Parathyroid adenoma (tissue), 2 donors: Measurements from ENCODE around the gene SVOP.
A peak's percentile ranks its signal among the peaks of the same experiment; 100 is the strongest.

Source experiments
- H2AFZ ChIP-seq: fragments of 300-600 bp; sonication (generic); one replicate; pipeline ENCODE4 v1.7.0; 2017; ENCODE audit warnings: antibody characterized with exemption, mild to moderate bottlenecking
- H3K27ac ChIP-seq: fragments of 300-600 bp; sonication (generic); one replicate; pipeline ENCODE4 v1.7.0; 2017
- H3K27me3 ChIP-seq: fragments of 300-600 bp; sonication (generic); one replicate; pipeline ENCODE4 v1.7.0; 2017; ENCODE audit warnings: low read length; ENCODE audit not compliant: control insufficient read depth, insufficient read depth
- H3K36me3 ChIP-seq: fragments of 300-600 bp; sonication (generic); one replicate; pipeline ENCODE4 v1.7.0; 2017; ENCODE audit warnings: low read length; ENCODE audit not compliant: control insufficient read depth, insufficient read depth
- H3K4me1 ChIP-seq: fragments of 300-600 bp; sonication (generic); one replicate; pipeline ENCODE4 v1.7.0; 2017; ENCODE audit warnings: control low read depth
- H3K4me2 ChIP-seq: fragments of 300-600 bp; sonication (generic); one replicate; pipeline ENCODE4 v1.7.0; 2017; ENCODE audit warnings: low read length
- H3K4me3 ChIP-seq: fragments of 300-600 bp; sonication (generic); one replicate; pipeline ENCODE4 v1.7.0; 2017; ENCODE audit warnings: low read depth, low read length
- H3K79me2 ChIP-seq: fragments of 300-600 bp; sonication (generic); one replicate; pipeline ENCODE4 v1.7.0; 2017; ENCODE audit warnings: control low read depth
- H3K9ac ChIP-seq: fragments of 300-600 bp; sonication (generic); one replicate; pipeline ENCODE4 v1.7.0; 2017; ENCODE audit warnings: mild to moderate bottlenecking
- H3K9me3 ChIP-seq: fragments of 300-600 bp; sonication (generic); one replicate; pipeline ENCODE4 v1.7.0; 2017; ENCODE audit warnings: low read length; ENCODE audit not compliant: control insufficient read depth
- TF ChIP-seq, protein P1 (sequence below): fragments of 300-600 bp; sonication (generic); IDR thresholded peaks from one replicate; pipeline ENCODE4 v1.7.0; 2017; ENCODE audit warnings: antibody characterized with exemption, mild to moderate bottlenecking
- donor health status: primary hyperparathyroidism.

SVOP gene

DNA sequence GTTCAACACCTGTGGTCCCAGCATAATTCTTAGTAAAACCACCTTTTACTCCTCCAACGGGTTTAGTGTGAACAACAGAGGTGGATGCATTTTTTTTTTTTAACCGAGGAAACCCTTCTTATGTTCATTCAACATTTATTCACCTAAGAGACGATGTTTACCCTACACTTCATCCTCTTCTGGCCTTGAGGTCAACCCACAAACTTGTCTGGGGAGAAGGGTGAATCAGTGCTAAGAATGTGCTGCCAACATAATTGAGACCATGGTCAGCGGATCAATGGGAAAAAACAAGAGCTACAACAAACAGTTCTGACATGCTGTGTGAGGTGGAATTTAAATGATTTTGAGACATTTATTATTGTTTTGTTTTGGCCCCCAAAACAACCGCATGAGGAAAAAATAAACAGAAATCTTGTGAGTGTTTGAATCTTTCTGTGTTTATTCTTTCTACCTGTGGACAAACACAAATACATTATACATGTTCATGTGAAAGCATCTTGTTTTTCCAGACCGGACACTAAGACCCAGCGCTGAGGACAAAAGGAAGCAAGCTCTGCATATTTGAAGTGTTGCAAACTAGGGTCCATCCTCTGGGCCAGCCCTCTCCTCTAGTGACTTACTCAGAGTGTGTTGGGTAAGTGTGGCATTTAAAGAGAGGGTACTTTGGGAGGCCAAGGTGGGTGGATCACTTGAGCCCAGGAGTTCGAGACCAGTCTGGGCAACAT is 26.4 kb upstream of the SVOP start:
- Histone ChIP-seq H3K4me1 (no peaks in the 10 kb centered on the region), H3K9me3 (no peaks in the 10 kb centered on the region), H3K4me3 (no peak overlapping the region), H3K36me3 (no peaks in the 10 kb centered on the region), H2AFZ (no peak overlapping the region), H3K4me2 (no peak overlapping the region), H3K79me2 (no peaks in the 10 kb centered on the region), H3K9ac (no peak overlapping the region), H3K27ac (no peak overlapping the region), H3K27me3 (no peaks in the 10 kb centered on the region)
- TF ChIP-seq, protein P1, sequence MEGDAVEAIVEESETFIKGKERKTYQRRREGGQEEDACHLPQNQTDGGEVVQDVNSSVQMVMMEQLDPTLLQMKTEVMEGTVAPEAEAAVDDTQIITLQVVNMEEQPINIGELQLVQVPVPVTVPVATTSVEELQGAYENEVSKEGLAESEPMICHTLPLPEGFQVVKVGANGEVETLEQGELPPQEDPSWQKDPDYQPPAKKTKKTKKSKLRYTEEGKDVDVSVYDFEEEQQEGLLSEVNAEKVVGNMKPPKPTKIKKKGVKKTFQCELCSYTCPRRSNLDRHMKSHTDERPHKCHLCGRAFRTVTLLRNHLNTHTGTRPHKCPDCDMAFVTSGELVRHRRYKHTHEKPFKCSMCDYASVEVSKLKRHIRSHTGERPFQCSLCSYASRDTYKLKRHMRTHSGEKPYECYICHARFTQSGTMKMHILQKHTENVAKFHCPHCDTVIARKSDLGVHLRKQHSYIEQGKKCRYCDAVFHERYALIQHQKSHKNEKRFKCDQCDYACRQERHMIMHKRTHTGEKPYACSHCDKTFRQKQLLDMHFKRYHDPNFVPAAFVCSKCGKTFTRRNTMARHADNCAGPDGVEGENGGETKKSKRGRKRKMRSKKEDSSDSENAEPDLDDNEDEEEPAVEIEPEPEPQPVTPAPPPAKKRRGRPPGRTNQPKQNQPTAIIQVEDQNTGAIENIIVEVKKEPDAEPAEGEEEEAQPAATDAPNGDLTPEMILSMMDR = no peak

DNA sequence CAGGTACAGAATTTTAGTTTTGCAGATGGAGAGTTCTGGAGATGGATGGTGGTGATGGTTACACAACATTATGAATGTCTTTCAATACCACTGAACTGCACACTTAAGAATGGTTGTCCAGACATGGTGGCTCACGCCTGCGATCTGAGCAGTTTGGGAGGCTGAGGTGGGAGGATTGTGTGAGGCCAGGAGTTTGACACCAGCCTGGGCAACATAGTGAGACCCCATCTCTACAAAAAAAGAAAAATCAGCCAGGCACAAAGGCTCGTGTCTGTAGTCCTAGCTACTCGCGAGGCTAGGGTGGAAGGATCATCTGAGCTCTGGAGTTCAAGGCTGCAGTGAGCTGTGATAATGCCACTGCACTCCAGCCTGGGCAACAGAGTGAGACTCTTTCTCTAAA is 23.4 kb upstream of the SVOP start:
- Histone ChIP-seq H3K27ac (no peak overlapping the region), H3K36me3 (no peaks in the 10 kb centered on the region)

DNA sequence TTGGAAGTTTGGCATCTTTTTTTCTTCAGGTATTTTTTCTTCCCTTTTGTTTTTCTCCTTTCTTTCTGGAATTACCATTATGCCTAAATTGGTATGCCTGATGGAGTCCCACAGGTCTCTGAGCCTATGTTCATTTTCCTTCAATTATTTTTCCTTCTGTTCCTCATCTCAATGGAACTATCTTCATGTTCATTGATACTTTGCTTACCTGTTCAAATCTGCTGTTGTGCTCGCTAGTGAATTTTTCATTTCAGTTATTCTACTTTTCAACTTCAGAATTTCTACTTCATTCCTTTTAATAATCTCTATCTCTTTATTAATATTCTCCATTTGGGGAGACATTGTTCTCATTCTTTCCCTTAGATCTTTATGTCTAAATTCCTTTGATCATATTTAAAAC is 16.1 kb upstream of the SVOP start:
- TF ChIP-seq, protein P1 = no peak
- no peak overlapping the region for H3K27ac ChIP-seq
- H3K79me2 ChIP-seq = no peaks in the 10 kb centered on the region

More for the DNA sequence above, 23.4 kb upstream of the SVOP start:
- Histone ChIP-seq H2AFZ (no peak overlapping the region), H3K9me3 (no peaks in the 10 kb centered on the region), H3K4me2 (no peak overlapping the region), H3K27me3 (no peaks in the 10 kb centered on the region), H3K4me3 (no peak overlapping the region), H3K4me1 (no peaks in the 10 kb centered on the region), H3K9ac (no peak overlapping the region), H3K79me2 (no peaks in the 10 kb centered on the region)
- TF ChIP-seq, protein P1 = no peak

DNA sequence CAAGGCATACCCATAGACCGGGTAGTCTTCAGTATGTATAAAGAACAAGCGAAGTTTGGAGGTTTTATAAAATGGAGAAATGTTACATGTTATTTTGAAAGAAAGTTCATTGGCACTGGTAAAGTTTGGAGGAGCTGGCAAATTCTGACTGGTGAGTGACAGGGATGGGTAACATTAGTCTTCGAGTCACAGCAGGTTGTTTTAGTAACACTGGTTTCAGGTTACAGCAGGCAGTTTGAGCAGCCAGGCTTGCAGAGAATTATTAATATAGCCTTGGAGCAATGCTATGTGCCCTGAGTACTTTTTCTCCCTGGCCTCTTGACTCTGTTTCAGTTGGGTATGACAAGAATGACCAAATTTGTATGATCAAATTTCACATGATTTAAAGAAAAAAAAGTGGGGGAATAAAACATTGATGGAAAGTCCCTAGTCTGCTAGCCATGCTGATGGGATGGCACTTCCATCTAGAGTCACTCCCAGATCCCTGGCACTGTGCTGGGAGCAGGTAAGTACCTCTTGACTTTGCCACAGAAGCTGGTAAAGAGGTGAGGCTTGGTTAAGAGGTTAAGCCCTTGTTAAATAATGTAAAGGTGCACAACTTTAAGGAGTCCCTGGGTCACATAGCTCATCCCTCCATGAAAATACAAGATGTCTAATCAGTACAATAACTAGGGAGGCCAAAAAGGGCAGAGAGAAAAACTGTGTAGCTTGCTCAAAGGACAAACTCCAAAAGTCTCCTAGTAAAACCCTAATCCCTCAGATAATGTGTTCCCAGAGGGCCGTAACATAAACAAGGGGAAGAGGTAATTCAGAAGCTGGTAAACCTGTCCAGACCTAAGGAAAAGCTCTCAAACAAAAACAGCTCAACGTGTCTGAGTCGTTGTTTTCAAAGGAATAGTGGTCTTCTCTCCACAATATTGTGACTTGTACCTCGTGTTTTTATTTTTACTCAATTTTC is 12.7 kb upstream of the SVOP start:
- TF ChIP-seq, protein P1 = no peak
- no peaks in the 10 kb centered on the region for H3K79me2 ChIP-seq

More for the DNA sequence above, 16.1 kb upstream of the SVOP start:
- H3K9me3 ChIP-seq = no peaks in the 10 kb centered on the region
- no peaks in the 10 kb centered on the region for H3K27me3 ChIP-seq
- no peak overlapping the region for H3K4me3 ChIP-seq
- no peak overlapping the region for H3K4me2 ChIP-seq
- H2AFZ ChIP-seq = no peak overlapping the region
- H3K9ac ChIP-seq = no peak overlapping the region
- no peaks in the 10 kb centered on the region for H3K36me3 ChIP-seq
- H3K4me1 ChIP-seq = no peaks in the 10 kb centered on the region

More for the DNA sequence above, 12.7 kb upstream of the SVOP start:
- Histone ChIP-seq H3K27me3 (no peaks in the 10 kb centered on the region), H3K4me1 (no peaks in the 10 kb centered on the region), H3K9ac (no peak overlapping the region), H3K4me2 (no peak overlapping the region), H3K27ac (no peak overlapping the region), H2AFZ (peak overlapping the region; percentile 26), H3K9me3 (no peaks in the 10 kb centered on the region), H3K36me3 (no peaks in the 10 kb centered on the region), H3K4me3 (no peak overlapping the region)
